Neuronal stem cell (in vitro differentiated cells): ENCODE measurements around the gene PLPPR1.

Experiments used
- DNase-seq: peaks from one replicate; pipeline ENCODE4 v3.0.0-alpha.2; 2013; ENCODE audit warnings: low spot score
- H2AFZ ChIP-seq: one replicate; pipeline ENCODE4 v1.6.1; 2013; ENCODE audit warnings: mild to moderate bottlenecking, low read length, inconsistent platforms
- H2AK5ac ChIP-seq: 2 replicates; pipeline ENCODE4 v1.6.1; 2013; ENCODE audit warnings: low read depth, mild to moderate bottlenecking, inconsistent platforms, low read length, moderate library complexity, mixed read lengths
- H2BK120ac ChIP-seq: 2 replicates; pipeline ENCODE4 v1.6.1; 2013; ENCODE audit warnings: low read depth, mild to moderate bottlenecking, inconsistent platforms, low read length, moderate library complexity, mixed read lengths
- H2BK12ac ChIP-seq: one replicate; pipeline ENCODE4 v1.6.1; 2013; ENCODE audit warnings: low read length, inconsistent platforms
- H2BK15ac ChIP-seq: 2 replicates; pipeline ENCODE4 v1.6.1; 2013; ENCODE audit warnings: mild to moderate bottlenecking, low read length, inconsistent platforms, mixed read lengths
- H2BK5ac ChIP-seq: one replicate; pipeline ENCODE4 v1.6.1; 2013; ENCODE audit warnings: inconsistent platforms, mild to moderate bottlenecking, low read length, moderate library complexity
- H3K14ac ChIP-seq: one replicate; pipeline ENCODE4 v1.6.1; 2013; ENCODE audit warnings: low read length, inconsistent platforms
- H3K18ac ChIP-seq: 2 replicates; pipeline ENCODE4 v1.6.1; 2013; ENCODE audit warnings: low read length, inconsistent platforms
- H3K23ac ChIP-seq: 2 replicates; pipeline ENCODE4 v1.6.1; 2013; ENCODE audit warnings: low read depth, mild to moderate bottlenecking, mixed read lengths, low read length, inconsistent platforms; ENCODE audit not compliant: poor library complexity
- H3K27ac ChIP-seq: replicated peaks from 3 replicates; pipeline ENCODE4 v1.5.1; 2013; ENCODE audit warnings: low read length, inconsistent platforms
- H3K27me3 ChIP-seq, 3 experiments: 2 replicates each; pipeline ENCODE4 v1.6.1; 2013; ENCODE audit warnings: low read length in 3 of 3, mild to moderate bottlenecking in 2 of 3, inconsistent platforms in 1 of 3, low read depth in 1 of 3, mixed read lengths in 1 of 3, moderate library complexity in 1 of 3; ENCODE audit not compliant: control insufficient read depth in 3 of 3, insufficient read depth in 3 of 3
- H3K36me3 ChIP-seq, 2 donors: replicated peaks in 1 of 2; 2 replicates each; pipeline ENCODE4 v1.6.1; 2013; ENCODE audit warnings: low read length in 2 of 2; ENCODE audit not compliant: control insufficient read depth in 2 of 2, insufficient read depth in 2 of 2
- H3K4ac ChIP-seq: 2 replicates; pipeline ENCODE4 v1.6.1; 2013; ENCODE audit warnings: inconsistent platforms, mild to moderate bottlenecking, low read length, moderate library complexity
- H3K4me1 ChIP-seq, 2 donors: 1 replicate in 1 of 2; 2 replicates in 1 of 2; pipeline ENCODE4 v1.6.1; 2013; ENCODE audit warnings: low read length in 2 of 2, low read depth in 1 of 2; ENCODE audit not compliant: control insufficient read depth in 2 of 2, insufficient read depth in 1 of 2
- H3K4me2 ChIP-seq: one replicate; pipeline ENCODE4 v1.6.1; 2013; ENCODE audit warnings: mild to moderate bottlenecking, low read length, inconsistent platforms; ENCODE audit not compliant: insufficient read depth, poor library complexity, severe bottlenecking
- H3K4me3 ChIP-seq, 2 donors: 2 replicates each; pipeline ENCODE4 v1.5.1; 2013; ENCODE audit warnings: low read length in 2 of 2, mild to moderate bottlenecking in 2 of 2, inconsistent platforms in 1 of 2, moderate library complexity in 1 of 2
- H3K79me1 ChIP-seq: one replicate; pipeline ENCODE4 v1.6.1; 2013; ENCODE audit warnings: low read depth, mild to moderate bottlenecking, inconsistent platforms, low read length, moderate library complexity
- H3K9ac ChIP-seq: one replicate; pipeline ENCODE4 v1.6.1; 2013; ENCODE audit warnings: mild to moderate bottlenecking, low read depth, low read length, inconsistent platforms; ENCODE audit not compliant: poor library complexity
- H3K9me3 ChIP-seq, 2 donors: replicated peaks in 1 of 2; 2 replicates each; pipeline versions ENCODE3 to v1.6.1; 2013; ENCODE audit warnings: low read length in 2 of 2, mild to moderate bottlenecking in 2 of 2, inconsistent platforms in 1 of 2, low read depth in 1 of 2, mixed read lengths in 1 of 2, moderate library complexity in 1 of 2; ENCODE audit not compliant: control insufficient read depth in 2 of 2, insufficient read depth in 1 of 2
- H4K8ac ChIP-seq: one replicate; pipeline ENCODE4 v1.6.1; 2013; ENCODE audit warnings: low read depth, mild to moderate bottlenecking, inconsistent platforms, low read length, moderate library complexity
- H4K91ac ChIP-seq: one replicate; pipeline ENCODE4 v1.6.1; 2013; ENCODE audit warnings: low read length, low read depth, mild to moderate bottlenecking, inconsistent platforms; ENCODE audit not compliant: poor library complexity
- whole genome bisulfite sequencing, 2 donors: extraction: QIAGEN DNeasy Blood & Tissue Kit; methylation state at CpG; one replicate each; pipeline ENCODE4 v1.1.7; 2013; ENCODE audit warnings: missing lambda C conversion rate in 2 of 2, mixed read lengths in 1 of 2; ENCODE audit not compliant: insufficient read length in 2 of 2, insufficient replicate concordance in 1 of 2; ENCODE audit errors: extremely low coverage in 2 of 2; 5-methylcytosine and 5-hydroxymethylcytosine counted together

Gene PLPPR1

DNA sequence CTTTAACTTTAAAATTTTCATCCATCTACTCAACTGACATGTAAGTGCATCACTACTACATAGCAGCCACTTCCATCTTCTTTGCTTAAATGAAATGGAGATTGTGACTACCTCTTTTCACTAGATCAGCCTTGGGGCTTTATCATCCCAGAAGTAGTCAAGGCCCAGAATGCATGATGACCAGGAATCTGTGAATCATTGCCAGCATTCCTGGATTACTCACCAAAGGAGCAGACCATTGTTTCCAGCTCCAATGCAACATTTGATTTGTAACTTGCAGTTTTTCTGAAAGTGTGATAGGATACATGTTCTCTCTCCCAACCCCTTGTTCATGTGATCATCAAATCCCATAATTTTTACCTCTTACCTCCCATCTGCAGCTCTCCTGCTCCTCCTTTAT lies 65.1 kb downstream of the PLPPR1 start:
- no peak overlapping the region for H2BK12ac ChIP-seq
- no peaks in the 10 kb centered on the region for H3K79me1 ChIP-seq
- H3K4ac ChIP-seq, result no peak overlapping the region
- no peaks in the 10 kb centered on the region for H3K27me3 ChIP-seq
- H3K23ac ChIP-seq, result no peak overlapping the region
- no peak overlapping the region for H3K18ac ChIP-seq
- H2AFZ ChIP-seq, result no peak overlapping the region
- no peak overlapping the region for H3K27ac ChIP-seq
- no peak overlapping the region for H3K4me2 ChIP-seq
- H2BK5ac ChIP-seq, result no peak overlapping the region
- no peak overlapping the region for H3K9ac ChIP-seq
- H3K14ac ChIP-seq, result no peak overlapping the region
- H4K8ac ChIP-seq, result no peak overlapping the region
- peaks cover 4% of the 10 kb centered on the region in 2 donors for H3K4me1 ChIP-seq
- H2BK15ac ChIP-seq, result no peak overlapping the region
- no peak overlapping the region for H2AK5ac ChIP-seq
- peaks cover 0 to 2% of the 10 kb centered on the region in 2 donors for H3K36me3 ChIP-seq
- peak overlapping the region; percentile 27 for H4K91ac ChIP-seq
- H2BK120ac ChIP-seq, result no peak overlapping the region
- no peak overlapping the region for H3K4me3 ChIP-seq
- no peaks in the 10 kb centered on the region for H3K9me3 ChIP-seq
- DNase-seq, result no peak

DNA sequence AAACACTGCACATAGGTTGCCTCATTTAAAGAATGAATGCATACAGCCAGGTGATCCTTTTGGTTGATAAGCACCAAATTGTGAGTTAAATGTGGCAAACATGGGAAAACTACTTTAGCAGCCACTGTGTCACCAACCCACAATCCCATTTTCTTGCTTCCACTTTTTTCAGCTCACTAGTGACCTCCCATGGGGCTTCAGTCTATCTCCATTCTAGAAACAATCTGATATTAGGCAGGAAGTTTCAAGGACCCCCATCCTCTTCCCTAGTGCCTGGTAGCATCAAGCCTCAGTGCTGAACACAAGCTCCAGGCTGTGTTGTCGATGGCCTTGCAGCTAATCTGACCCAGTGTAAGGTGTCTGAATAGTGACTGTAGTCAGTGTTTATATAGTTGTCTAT lies 66.2 kb downstream of the PLPPR1 start:
- WGBS, 2 donors, result no CpG with 5 or more reads among the region's 1 CpG

DNA sequence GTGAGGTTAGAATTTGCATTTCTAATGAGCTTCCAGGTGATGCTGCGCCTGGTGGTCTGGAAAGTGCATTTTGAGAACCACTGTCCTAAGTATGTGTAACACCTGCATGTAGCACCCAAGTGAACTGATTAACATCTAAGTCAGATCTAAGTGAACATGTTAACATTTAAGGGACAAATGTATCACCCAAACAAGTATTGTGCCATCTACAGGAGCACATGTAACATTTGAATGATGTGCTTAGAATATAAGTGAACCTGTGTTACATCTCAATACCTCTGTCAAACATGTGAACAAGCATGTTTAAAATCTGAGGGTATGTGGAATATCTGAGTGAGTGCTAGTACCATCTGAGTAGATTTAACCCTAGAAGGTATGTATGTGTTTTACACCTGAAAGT lies 68.7 kb downstream of the PLPPR1 start:
- no peaks in the 10 kb centered on the region for H3K9me3 ChIP-seq
- H3K4me1 ChIP-seq, result peaks cover 4 to 9% of the 10 kb centered on the region in 2 donors
- H3K14ac ChIP-seq, result no peak overlapping the region
- no peak overlapping the region for H3K27ac ChIP-seq
- H3K18ac ChIP-seq, result no peak overlapping the region
- no peak overlapping the region for H2BK5ac ChIP-seq
- no peak overlapping the region for H3K4me2 ChIP-seq
- no peak overlapping the region for H4K8ac ChIP-seq
- H2BK120ac ChIP-seq, result no peak overlapping the region
- H3K4ac ChIP-seq, result no peak overlapping the region
- peaks cover 0 to 2% of the 10 kb centered on the region in 2 donors for H3K36me3 ChIP-seq
- no peak overlapping the region for H2BK15ac ChIP-seq
- H3K4me3 ChIP-seq, result no peak overlapping the region
- H2AK5ac ChIP-seq, result no peak overlapping the region
- no peak overlapping the region for H2AFZ ChIP-seq
- no CpG with 5 or more reads among the region's 1 CpG for WGBS, 2 donors
- no peak for DNase-seq
- no peak overlapping the region for H2BK12ac ChIP-seq
- H3K79me1 ChIP-seq, result no peaks in the 10 kb centered on the region
- H3K23ac ChIP-seq, result no peak overlapping the region
- H3K27me3 ChIP-seq, result no peaks in the 10 kb centered on the region
- no peak overlapping the region for H4K91ac ChIP-seq
- no peak overlapping the region for H3K9ac ChIP-seq

More for the DNA sequence above, 66.2 kb downstream of the PLPPR1 start:
- H2BK12ac ChIP-seq, result no peak overlapping the region
- H3K18ac ChIP-seq, result no peak overlapping the region
- no peak for DNase-seq
- no peak overlapping the region for H2BK5ac ChIP-seq
- H3K4me2 ChIP-seq, result no peak overlapping the region
- no peak overlapping the region for H3K4me3 ChIP-seq
- no peak overlapping the region for H2BK120ac ChIP-seq
- H3K9me3 ChIP-seq, result no peaks in the 10 kb centered on the region
- no peak overlapping the region for H2AK5ac ChIP-seq
- H2AFZ ChIP-seq, result no peak overlapping the region
- H3K9ac ChIP-seq, result no peak overlapping the region
- no peak overlapping the region for H3K4ac ChIP-seq
- H3K4me1 ChIP-seq, result peaks cover 4 to 9% of the 10 kb centered on the region in 2 donors
- no peak overlapping the region for H3K27ac ChIP-seq
- no peaks in the 10 kb centered on the region for H3K79me1 ChIP-seq
- H3K23ac ChIP-seq, result no peak overlapping the region
- no peaks in the 10 kb centered on the region for H3K27me3 ChIP-seq
- no peak overlapping the region for H4K91ac ChIP-seq
- no peak overlapping the region for H2BK15ac ChIP-seq
- H4K8ac ChIP-seq, result no peak overlapping the region
- no peak overlapping the region for H3K14ac ChIP-seq
- peaks cover 0 to 2% of the 10 kb centered on the region in 2 donors for H3K36me3 ChIP-seq

DNA sequence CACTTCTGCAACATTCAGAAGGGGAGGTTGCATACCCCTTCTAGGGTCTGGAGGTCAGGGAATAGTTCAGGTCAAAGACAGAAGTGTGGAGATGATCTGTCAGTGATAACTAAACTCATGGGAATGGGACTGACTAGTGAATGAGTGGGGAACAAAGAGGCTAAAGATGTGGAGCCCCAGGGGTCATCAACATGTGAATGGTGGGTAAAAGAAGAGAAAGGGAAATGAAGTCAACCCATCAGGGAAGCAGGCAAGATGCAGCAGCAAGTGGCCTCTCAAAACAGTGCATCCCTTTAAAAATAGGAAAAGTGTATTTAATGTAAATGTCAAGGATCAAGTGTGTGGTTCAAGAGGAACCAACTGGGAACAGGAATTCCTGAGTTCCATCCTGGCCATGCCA lies 69.9 kb downstream of the PLPPR1 start:
- H3K9ac ChIP-seq, result no peak overlapping the region
- H3K9me3 ChIP-seq, result no peaks in the 10 kb centered on the region
- H3K14ac ChIP-seq, result no peak overlapping the region
- H3K4me2 ChIP-seq, result no peak overlapping the region
- H3K27ac ChIP-seq, result no peak overlapping the region
- no peaks in the 10 kb centered on the region for H3K36me3 ChIP-seq
- H2BK15ac ChIP-seq, result no peak overlapping the region
- H2BK12ac ChIP-seq, result no peak overlapping the region
- no peak overlapping the region for H2AK5ac ChIP-seq
- H3K4ac ChIP-seq, result no peak overlapping the region
- H2BK5ac ChIP-seq, result no peak overlapping the region
- no peak overlapping the region for H2BK120ac ChIP-seq
- no peak overlapping the region for H4K8ac ChIP-seq
- H3K4me1 ChIP-seq, result peaks cover 4 to 9% of the 10 kb centered on the region in 2 donors
- H3K79me1 ChIP-seq, result no peaks in the 10 kb centered on the region
- no peak overlapping the region for H4K91ac ChIP-seq
- no peak overlapping the region for H3K18ac ChIP-seq
- H2AFZ ChIP-seq, result no peak overlapping the region
- no peak overlapping the region for H3K23ac ChIP-seq
- no peaks in the 10 kb centered on the region for H3K27me3 ChIP-seq
- DNase-seq, result no peak
- no peak overlapping the region for H3K4me3 ChIP-seq
